Measurements from ENCODE around the gene BCL11B. TPM values are rescaled to one million over a fixed set of nuclear protein-coding genes. Genes with fewer than 3 reads are reported as not detected.

Gene BCL11B
- total and polyA plus RNA-seq, 9 of the 15 experiments (the other 6 are each of a cell fraction or from before 2014, with no cell fraction given), result 0.09 TPM; not detected in 8

- Histone ChIP-seq H3K36me3 (ENCODE audit: control insufficient read depth, insufficient read depth, low read length) (no peaks in the 10 kb centered on the region), H2AFZ (ENCODE audit: low read depth, low read length) (no peak overlapping the region), H3K27me3 (ENCODE audit: control insufficient read depth in 2 of 2, insufficient read depth in 2 of 2, low read length in 2 of 2) (peaks cover 0 to 55% of the 10 kb centered on the region in 2 experiments; a peak in 2 of 5 replicates), H3K27ac (ENCODE audit: extremely low read depth, low read depth, low read length) (no peak overlapping the region), H3K79me2 (ENCODE audit: control insufficient read depth, insufficient read depth, low read length) (no peaks in the 10 kb centered on the region), H4K20me1 (replicated peaks; ENCODE audit: control insufficient read depth, insufficient read depth, low read length) (no peaks in the 10 kb centered on the region), H3K9me1 (ENCODE audit: control insufficient read depth, insufficient read depth, low read length) (no peaks in the 10 kb centered on the region), H3K9ac (ENCODE audit: insufficient read depth in 1 of 2, low read depth in 2 of 2, low read length in 2 of 2) (no peak overlapping the region), H3K4me3 (no peak overlapping the region), H3K4me1 (replicated peaks in 1 of 2; ENCODE audit: control insufficient read depth in 2 of 2, insufficient read depth in 2 of 2, low read length in 2 of 2) (no peaks in the 10 kb centered on the region), H3K4me2 (ENCODE audit: insufficient read depth, low read length) (no peak overlapping the region), H3K9me3 (replicated peaks; ENCODE audit: control insufficient read depth, insufficient read depth, low read depth, low read length) (no peaks in the 10 kb centered on the region)
- WGBS (ENCODE audit: insufficient coverage, low coverage, missing lambda C conversion rate), result 5% methylated on average over 11 of the region's 16 CpGs
- ATAC-seq, result no peak
- DNase-seq (ENCODE audit: extremely low read depth in 1 of 4, low spot score in 3 of 4), result no peak
- ChIA-PET CTCF (ENCODE audit: low intra/inter-chr PET ratio) (no interaction called here), POLR2A (no interaction called here)
- in situ Hi-C loops (cut with MboI) (no loop called here), intact Hi-C loops (cut with micrococcal nuclease) (no loop called here)
- no peak for FAIRE-seq
- BruUV-seq (replicated peaks), result no TSS peak
- TF ChIP-seq THAP12 (CRISPR knock-in tag; IDR thresholded peaks at IDR 0.05), result no peak
- TF ChIP-seq ZNF76 (CRISPR knock-in tag; IDR thresholded peaks at IDR 0.05; ENCODE audit: borderline replicate concordance), result no peak
- no peak for TF ChIP-seq THAP7 (CRISPR knock-in tag; IDR thresholded peaks at IDR 0.05)
- no peak for TF ChIP-seq ZBTB12 (CRISPR knock-in tag; IDR thresholded peaks at IDR 0.05)
- no peak for TF ChIP-seq ZNF197 (CRISPR knock-in tag; IDR thresholded peaks at IDR 0.05; ENCODE audit: low read depth)
- no peak for TF ChIP-seq YBX1 (IDR thresholded peaks at IDR 0.05)
- no peak for TF ChIP-seq CEBPZ (IDR thresholded peaks at IDR 0.05; ENCODE audit: borderline replicate concordance, low read depth, low read length)
- no peak for TF ChIP-seq ZBTB34 (CRISPR knock-in tag; IDR thresholded peaks at IDR 0.05)
- TF ChIP-seq ZNF584 (CRISPR knock-in tag; IDR thresholded peaks at IDR 0.05; ENCODE audit: low read depth), result no peak
- TF ChIP-seq PURB (CRISPR knock-in tag; IDR thresholded peaks at IDR 0.05; ENCODE audit: low read depth), result no peak
- no peak for TF ChIP-seq HNRNPK (IDR thresholded peaks at IDR 0.05; ENCODE audit: low read depth, low read length, poor library complexity, severe bottlenecking)
- TF ChIP-seq PHB2 (IDR thresholded peaks at IDR 0.05; ENCODE audit: low read depth), result no peak
- no peak for TF ChIP-seq ZNF263 (CRISPR knock-in tag; IDR thresholded peaks at IDR 0.05; ENCODE audit: borderline replicate concordance)
These were observed 14.2 kb downstream of the BCL11B start for GRCh38 chr14:99257673-99258221.
